Measurements from ENCODE around the gene ASB7.

DNA sequence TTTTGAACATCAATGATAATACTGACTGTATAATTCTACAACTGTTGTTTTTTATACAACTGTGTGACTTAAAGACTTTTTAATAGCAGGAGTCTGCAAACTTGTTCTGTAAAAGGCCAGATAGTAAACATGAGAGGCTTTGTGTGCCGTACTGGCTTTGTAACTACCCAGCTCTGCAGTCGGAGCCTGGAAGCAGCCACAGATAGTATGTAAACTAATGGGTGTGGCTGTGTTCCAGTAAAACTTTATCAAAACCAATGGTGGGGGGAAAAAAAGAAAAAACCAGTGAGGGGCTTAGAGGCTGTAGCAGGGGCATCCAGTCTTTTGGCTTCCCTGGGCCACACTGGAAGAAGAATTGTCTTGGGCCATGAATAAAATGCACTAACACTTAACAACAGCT is 11.9 kb downstream of the ASB7 start:
- no peak for TF ChIP-seq TAF1 (IDR thresholded peaks at IDR 0.05; ENCODE audit: borderline replicate concordance, low read depth, low read length)
- no peak for TF ChIP-seq POLR2AphosphoS5 (IDR thresholded peaks at IDR 0.05; ENCODE audit: low read depth, low read length)
- no peak for TF ChIP-seq POLR2A (IDR thresholded peaks at IDR 0.05; ENCODE audit: low read depth, low read length)

Measured in GM12892 (cell line).